HepG2 (cell line): ENCODE measurements around the gene PPP1R15B. TPM values are rescaled to one million over a fixed set of nuclear protein-coding genes. Genes with fewer than 3 reads are reported as not detected.

Experiments used
- HMGXB4 ChIP-seq, 2 experiments: sonication (generic) in 1 of 2; formaldehyde crosslinking in 1 of 2; IDR thresholded peaks; 2 replicates each; pipeline versions ENCODE4 v1.4.0 to v1.6.1; 2018 to 2020; ENCODE audit warnings: missing genetic modification reagents in 2 of 2, borderline replicate concordance in 1 of 2, low read depth in 1 of 2, mild to moderate bottlenecking in 1 of 2, missing biosample characterization in 1 of 2
- POLR2AphosphoS5 ChIP-seq: IDR thresholded peaks from 2 replicates; pipeline ENCODE4 v1.6.1; 2012; ENCODE audit warnings: low read depth, low read length
- ZHX2 ChIP-seq, 2 experiments: sonication (generic) in 1 of 2; formaldehyde crosslinking in 1 of 2; IDR thresholded peaks; 2 replicates each; pipeline versions ENCODE4 v1.6.1 to v1.9.0; 2014 to 2022; ENCODE audit warnings: antibody characterized with exemption in 1 of 2, borderline replicate concordance in 1 of 2, inconsistent platforms in 1 of 2, low read depth in 1 of 2, missing genetic modification reagents in 1 of 2
- ZNF382 ChIP-seq: sonication (generic); formaldehyde crosslinking; IDR thresholded peaks from 2 replicates; pipeline ENCODE4 v1.5.0; 2020; ENCODE audit warnings: missing genetic modification reagents, mild to moderate bottlenecking, borderline replicate concordance
- ZNF598 ChIP-seq: sonication (generic); formaldehyde crosslinking; IDR thresholded peaks from 2 replicates; pipeline ENCODE4 v1.5.1; 2020; ENCODE audit warnings: mild to moderate bottlenecking, missing genetic modification reagents, borderline replicate concordance
- ZNF687 ChIP-seq: sonication (generic); formaldehyde crosslinking; IDR thresholded peaks from 2 replicates; pipeline ENCODE4 v1.5.1; 2020; ENCODE audit warnings: mild to moderate bottlenecking, missing genetic modification reagents, moderate library complexity
- ZNF703 ChIP-seq: sonication (generic); formaldehyde crosslinking; IDR thresholded peaks from 2 replicates; pipeline ENCODE4 v1.5.1; 2020; ENCODE audit warnings: missing genetic modification reagents, mild to moderate bottlenecking, moderate library complexity, borderline replicate concordance
- ZZZ3 ChIP-seq: sonication (generic); formaldehyde crosslinking; IDR thresholded peaks from 2 replicates; pipeline ENCODE4 v1.4.0; 2020; ENCODE audit warnings: missing genetic modification reagents, mild to moderate bottlenecking, borderline replicate concordance
- polyA plus RNA-seq, 8 experiments: library from polyadenylated mRNA; depleted of rRNA in 3 of 8; stranded (reverse) in 7 of 8; unstranded in 1 of 8; fragments of >200 nt; fragmentation: Illumina TruSeq in 4 of 8; extraction: Trizol in 4 of 8; gene quantifications; 2 replicates each; pipeline versions ENCODE4 v1.2.1 to v1.2.3, GENCODE V29; 2011 to 2016; ENCODE audit warnings: low read depth in 4 of 8, missing spikeins in 1 of 8, mixed read lengths in 1 of 8; ENCODE audit not compliant: insufficient read depth in 1 of 8
- total RNA-seq, 5 experiments: library from RNA; depleted of rRNA; stranded (reverse); fragments of >200 nt; fragmentation: Illumina TruSeq; extraction: Trizol; gene quantifications; 2 replicates each; pipeline ENCODE4 v1.2.3, GENCODE V29; 2016; ENCODE audit warnings: low read depth in 1 of 5
- TF ChIP-seq, protein P1 (sequence below): sonication (generic); formaldehyde crosslinking; IDR thresholded peaks from 2 replicates; pipeline ENCODE4 v1.4.0; 2020; ENCODE audit warnings: missing genetic modification reagents
- TF ChIP-seq, protein P2 (sequence below): IDR thresholded peaks from 2 replicates; pipeline ENCODE4 v1.6.1; 2016; ENCODE audit warnings: mild to moderate bottlenecking, missing biosample characterization, missing genetic modification reagents

Gene PPP1R15B
- total and polyA plus RNA-seq, 2 of the 13 experiments (the other 11 are each of a cell fraction or from before 2014, with no cell fraction given), result 13.4 to 23.8 TPM

GRCh38 chr1:204377800-204378668, 33.6 kb downstream of the PPP1R15B start (continued):
- peak; percentile 21 to 71; a peak in 3 of 4 replicates for TF ChIP-seq HMGXB4 (CRISPR knock-in tag; IDR thresholded peaks at IDR 0.05; ENCODE audit: borderline replicate concordance in 1 of 2, low read depth in 1 of 2)
- no peak; the same call in 1 of the 2 replicates for TF ChIP-seq ZZZ3 (CRISPR knock-in tag)
- TF ChIP-seq ZNF703 (CRISPR knock-in tag), result no peak
- TF ChIP-seq, protein P1, sequence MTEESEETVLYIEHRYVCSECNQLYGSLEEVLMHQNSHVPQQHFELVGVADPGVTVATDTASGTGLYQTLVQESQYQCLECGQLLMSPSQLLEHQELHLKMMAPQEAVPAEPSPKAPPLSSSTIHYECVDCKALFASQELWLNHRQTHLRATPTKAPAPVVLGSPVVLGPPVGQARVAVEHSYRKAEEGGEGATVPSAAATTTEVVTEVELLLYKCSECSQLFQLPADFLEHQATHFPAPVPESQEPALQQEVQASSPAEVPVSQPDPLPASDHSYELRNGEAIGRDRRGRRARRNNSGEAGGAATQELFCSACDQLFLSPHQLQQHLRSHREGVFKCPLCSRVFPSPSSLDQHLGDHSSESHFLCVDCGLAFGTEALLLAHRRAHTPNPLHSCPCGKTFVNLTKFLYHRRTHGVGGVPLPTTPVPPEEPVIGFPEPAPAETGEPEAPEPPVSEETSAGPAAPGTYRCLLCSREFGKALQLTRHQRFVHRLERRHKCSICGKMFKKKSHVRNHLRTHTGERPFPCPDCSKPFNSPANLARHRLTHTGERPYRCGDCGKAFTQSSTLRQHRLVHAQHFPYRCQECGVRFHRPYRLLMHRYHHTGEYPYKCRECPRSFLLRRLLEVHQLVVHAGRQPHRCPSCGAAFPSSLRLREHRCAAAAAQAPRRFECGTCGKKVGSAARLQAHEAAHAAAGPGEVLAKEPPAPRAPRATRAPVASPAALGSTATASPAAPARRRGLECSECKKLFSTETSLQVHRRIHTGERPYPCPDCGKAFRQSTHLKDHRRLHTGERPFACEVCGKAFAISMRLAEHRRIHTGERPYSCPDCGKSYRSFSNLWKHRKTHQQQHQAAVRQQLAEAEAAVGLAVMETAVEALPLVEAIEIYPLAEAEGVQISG, result peak; percentile 44
- peak; percentile 83 for TF ChIP-seq ZNF687 (CRISPR knock-in tag)
- no peak; the same call in 1 of the 2 replicates for TF ChIP-seq ZNF598
- TF ChIP-seq, protein P2, sequence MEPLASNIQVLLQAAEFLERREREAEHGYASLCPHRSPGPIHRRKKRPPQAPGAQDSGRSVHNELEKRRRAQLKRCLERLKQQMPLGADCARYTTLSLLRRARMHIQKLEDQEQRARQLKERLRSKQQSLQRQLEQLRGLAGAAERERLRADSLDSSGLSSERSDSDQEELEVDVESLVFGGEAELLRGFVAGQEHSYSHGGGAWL, result peak; percentile 40; the same call in 1 of the 2 replicates
- TF ChIP-seq ZNF382 (CRISPR knock-in tag), result no peak
- TF ChIP-seq ZHX2 (IDR thresholded peaks at IDR 0.05; ENCODE audit: low read depth), result 0 out of 2 replicates have a peak, but pooled peaks have one; percentile 13
- no peak for TF ChIP-seq ZHX2 (CRISPR knock-in tag; IDR thresholded peaks at IDR 0.05; ENCODE audit: borderline replicate concordance)
- peak; percentile 65 for TF ChIP-seq POLR2AphosphoS5
